ENCODE measurements around the gene NUDT7.

Gene NUDT7

DNA sequence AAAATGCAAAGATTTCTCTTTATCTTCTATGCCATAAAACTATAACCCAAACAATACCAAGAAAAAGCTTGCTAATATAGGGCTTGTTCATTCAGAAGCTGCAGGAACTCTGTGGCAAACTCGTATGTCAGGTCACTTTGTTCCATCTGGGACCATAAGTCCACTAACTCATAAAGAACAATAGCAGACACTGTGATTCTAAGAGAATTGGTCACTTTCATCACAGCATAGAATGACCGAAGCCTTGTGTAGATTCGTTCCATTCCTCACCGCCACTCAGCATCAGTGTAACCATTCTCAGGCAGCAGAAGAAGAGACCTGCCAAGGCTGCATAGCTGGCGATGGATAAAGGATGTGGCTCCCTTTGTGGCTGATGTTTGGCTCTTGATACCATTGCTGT lies 35.7 kb downstream of the NUDT7 start:
- TF ChIP-seq, protein P1, sequence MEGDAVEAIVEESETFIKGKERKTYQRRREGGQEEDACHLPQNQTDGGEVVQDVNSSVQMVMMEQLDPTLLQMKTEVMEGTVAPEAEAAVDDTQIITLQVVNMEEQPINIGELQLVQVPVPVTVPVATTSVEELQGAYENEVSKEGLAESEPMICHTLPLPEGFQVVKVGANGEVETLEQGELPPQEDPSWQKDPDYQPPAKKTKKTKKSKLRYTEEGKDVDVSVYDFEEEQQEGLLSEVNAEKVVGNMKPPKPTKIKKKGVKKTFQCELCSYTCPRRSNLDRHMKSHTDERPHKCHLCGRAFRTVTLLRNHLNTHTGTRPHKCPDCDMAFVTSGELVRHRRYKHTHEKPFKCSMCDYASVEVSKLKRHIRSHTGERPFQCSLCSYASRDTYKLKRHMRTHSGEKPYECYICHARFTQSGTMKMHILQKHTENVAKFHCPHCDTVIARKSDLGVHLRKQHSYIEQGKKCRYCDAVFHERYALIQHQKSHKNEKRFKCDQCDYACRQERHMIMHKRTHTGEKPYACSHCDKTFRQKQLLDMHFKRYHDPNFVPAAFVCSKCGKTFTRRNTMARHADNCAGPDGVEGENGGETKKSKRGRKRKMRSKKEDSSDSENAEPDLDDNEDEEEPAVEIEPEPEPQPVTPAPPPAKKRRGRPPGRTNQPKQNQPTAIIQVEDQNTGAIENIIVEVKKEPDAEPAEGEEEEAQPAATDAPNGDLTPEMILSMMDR (IDR thresholded peaks at IDR 0.05; ENCODE audit: low read depth, low read length, missing control alignments): no peak
- no peak overlapping the region for H3K4me3 ChIP-seq (ENCODE audit: low read depth, low read length)
- no peak for DNase-seq (ENCODE audit: low read depth)

DNA sequence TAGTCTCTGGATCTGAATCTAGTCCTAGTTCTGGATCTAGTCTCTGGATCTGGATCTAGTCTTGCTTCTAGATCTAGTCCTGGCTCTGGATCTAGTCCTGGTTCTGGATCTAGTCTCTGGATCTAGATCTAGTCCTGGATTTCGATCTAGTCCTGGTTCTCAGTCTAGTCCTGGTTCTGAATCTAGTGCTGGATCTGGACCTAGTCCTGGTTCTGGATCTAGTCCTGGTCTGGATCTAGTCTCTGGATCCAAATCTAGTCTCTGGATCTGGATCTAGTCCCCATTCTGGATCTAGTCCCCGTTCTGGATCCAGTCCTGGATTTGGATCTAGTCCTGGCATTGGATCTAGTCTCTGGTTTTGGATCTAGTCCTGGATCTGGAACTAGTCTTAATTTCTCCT lies 36.2 kb downstream of the NUDT7 start:
- no peak for DNase-seq (ENCODE audit: low read depth)
- H3K4me3 ChIP-seq (ENCODE audit: low read depth, low read length): no peak overlapping the region
- TF ChIP-seq, protein P1 (IDR thresholded peaks at IDR 0.05; ENCODE audit: low read depth, low read length, missing control alignments): no peak

DNA sequence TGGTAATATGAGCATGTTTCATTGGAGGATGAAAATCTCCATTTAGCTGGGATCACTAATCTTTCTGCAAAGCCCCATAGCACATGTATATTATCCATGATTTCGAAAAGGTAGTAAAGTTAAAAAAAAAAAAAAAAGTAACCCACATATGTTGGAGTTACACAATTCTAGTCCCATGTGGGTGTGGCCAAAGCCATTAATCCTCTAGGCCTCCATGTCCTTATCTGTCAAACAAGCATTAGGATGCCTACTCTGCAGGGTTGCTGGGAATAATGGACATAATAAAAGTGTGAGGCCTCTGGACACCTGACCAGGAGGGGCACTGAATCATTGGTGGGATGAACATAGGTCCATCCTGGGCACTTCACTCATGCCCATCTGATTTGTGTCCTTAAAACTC lies 36.9 kb downstream of the NUDT7 start:
- H3K4me3 ChIP-seq (ENCODE audit: low read depth, low read length): no peak overlapping the region
- TF ChIP-seq, protein P1 (IDR thresholded peaks at IDR 0.05; ENCODE audit: low read depth, low read length, missing control alignments): no peak
- DNase-seq (ENCODE audit: low read depth): no peak

DNA sequence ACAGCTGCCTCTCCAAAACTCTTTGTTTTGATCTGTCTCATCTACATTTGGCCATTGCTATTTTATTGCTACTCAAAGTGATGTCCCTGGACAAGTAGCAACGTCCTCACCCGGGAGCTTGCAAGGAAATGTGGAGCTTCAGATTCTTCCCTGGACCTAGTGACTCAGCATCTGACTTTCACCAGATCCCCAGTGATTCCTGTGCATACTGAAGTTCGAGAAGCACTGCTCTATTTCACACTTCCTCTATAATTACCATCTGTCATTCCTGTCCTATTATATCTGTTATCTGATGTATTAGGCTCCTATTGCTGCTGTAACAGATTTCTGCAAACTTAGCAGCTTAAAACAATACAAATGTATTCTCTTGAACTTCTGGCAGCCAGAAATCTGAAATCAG lies 37.5 kb downstream of the NUDT7 start:
- no peak overlapping the region for H3K4me3 ChIP-seq (ENCODE audit: low read depth, low read length)
- no peak for DNase-seq (ENCODE audit: low read depth)
- TF ChIP-seq, protein P1 (IDR thresholded peaks at IDR 0.05; ENCODE audit: low read depth, low read length, missing control alignments): no peak

DNA sequence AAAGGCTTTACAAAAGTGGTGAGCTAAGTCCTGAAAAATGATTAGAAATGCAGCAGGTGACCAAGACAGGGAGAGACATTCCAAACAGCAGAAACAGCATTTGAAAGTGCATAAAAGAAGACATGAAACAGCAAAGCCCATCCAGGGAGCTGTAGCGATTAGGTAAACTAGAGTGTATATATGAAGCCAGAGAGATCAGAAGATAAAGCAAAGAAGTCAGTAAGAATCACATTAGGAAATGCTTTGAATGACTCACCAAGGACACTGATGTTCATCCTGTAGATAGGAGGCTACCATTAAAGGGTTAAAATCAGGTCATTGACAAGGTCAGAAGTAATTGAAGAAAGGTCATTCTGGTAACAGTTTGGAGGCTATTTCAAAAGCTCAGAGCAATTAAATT lies 38.5 kb downstream of the NUDT7 start:
- DNase-seq (ENCODE audit: low read depth): no peak
- TF ChIP-seq, protein P1 (IDR thresholded peaks at IDR 0.05; ENCODE audit: low read depth, low read length, missing control alignments): no peak
- no peak overlapping the region for H3K4me3 ChIP-seq (ENCODE audit: low read depth, low read length)

DNA sequence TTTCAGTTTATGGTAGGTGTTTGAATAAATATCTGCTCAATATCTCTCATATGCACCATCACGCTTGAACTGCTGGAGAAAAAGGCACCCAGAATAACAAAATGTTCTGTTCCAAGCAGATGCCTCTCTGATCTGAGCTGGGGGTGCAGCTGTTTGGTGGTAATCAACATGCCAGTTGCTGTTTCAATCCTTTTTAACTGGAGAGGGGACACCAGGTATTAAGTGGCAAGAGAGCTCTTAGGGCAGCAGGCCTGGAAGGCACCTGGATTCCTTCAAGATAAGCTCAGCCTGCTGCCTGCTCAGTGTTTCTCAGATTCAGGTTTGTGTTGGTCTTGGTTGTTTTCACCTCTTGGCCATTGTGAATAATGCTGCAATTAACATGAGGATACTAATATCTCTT lies 38.9 kb downstream of the NUDT7 start:
- H3K4me3 ChIP-seq (ENCODE audit: low read depth, low read length): no peak overlapping the region
- no peak for DNase-seq (ENCODE audit: low read depth)
- TF ChIP-seq, protein P1 (IDR thresholded peaks at IDR 0.05; ENCODE audit: low read depth, low read length, missing control alignments): no peak

DNA sequence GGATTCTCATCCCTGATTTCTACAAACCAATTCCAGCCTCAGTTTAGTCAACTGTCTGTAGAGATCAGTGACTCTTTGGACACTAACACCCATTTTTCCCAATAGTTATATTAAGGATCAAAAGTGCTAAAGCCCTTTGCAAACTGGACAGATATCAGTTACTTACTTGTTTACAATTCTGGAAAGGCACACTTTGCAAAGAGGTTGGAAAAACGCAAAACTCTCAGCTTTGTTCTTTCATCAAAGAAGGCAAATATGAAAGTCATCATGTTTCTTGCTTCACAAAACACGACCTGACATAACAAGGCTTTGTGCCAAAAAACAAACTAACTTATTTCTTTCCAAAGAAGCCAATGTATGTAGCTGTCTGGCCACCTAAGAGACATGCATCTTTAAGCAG lies 39.9 kb downstream of the NUDT7 start:
- H3K4me3 ChIP-seq (ENCODE audit: low read depth, low read length): no peak overlapping the region
- TF ChIP-seq, protein P1 (IDR thresholded peaks at IDR 0.05; ENCODE audit: low read depth, low read length, missing control alignments): no peak
- no peak for DNase-seq (ENCODE audit: low read depth)

All from GM12864 (cell line).